Measurements from ENCODE around the gene FOLH1. TPM values are rescaled to one million over a fixed set of nuclear protein-coding genes. Genes with fewer than 3 reads are reported as not detected.
"Not testable (repeated sequence)": the region's sequence is repeated elsewhere in the genome, so short reads cannot be mapped to it uniquely, and the experiment has no call there.

The FOLH1 gene
- total and polyA plus RNA-seq, 2 donors from 2014 or later, result 1.3 to 12.3 TPM

- Histone ChIP-seq H3K9me3 (ENCODE audit: control insufficient read depth in 2 of 3, insufficient read depth in 1 of 3, low read length in 3 of 3) (no peaks in the 10 kb centered on the region), H3K27ac (ENCODE audit: low read depth in 2 of 2, low read length in 2 of 2) (no peak overlapping the region), H3K27me3 (ENCODE audit: control insufficient read depth, insufficient read depth, low read length) (no peaks in the 10 kb centered on the region), H3K36me3 (ENCODE audit: control insufficient read depth in 2 of 3, insufficient read depth in 3 of 3, low read length in 3 of 3) (no peaks in the 10 kb centered on the region), H3K4me1 (ENCODE audit: control insufficient read depth in 2 of 3, insufficient read depth in 2 of 3, low read depth in 1 of 3, low read length in 3 of 3) (no peaks in the 10 kb centered on the region), H3K4me3 (ENCODE audit: low read length in 3 of 3) (no peak overlapping the region), H3K9ac (ENCODE audit: low read length in 3 of 3) (no peak overlapping the region)
- DNase-seq (no peak), FAIRE-seq (no peak)
- intact Hi-C loops (cut with DNase I), result no loop called here
- TF ChIP-seq CTCF (IDR thresholded peaks at IDR 0.05; ENCODE audit: borderline replicate concordance, extremely low read depth, insufficient read depth), result no peak
Observed at GRCh38 chr11:49221112-49221511, 12.7 kb upstream of the FOLH1 start.

GRCh38 chr11:49213026-49213560 is 4.7 kb upstream of the FOLH1 start:
- no peaks in the 10 kb centered on the region for H3K27me3 ChIP-seq (ENCODE audit: control insufficient read depth, insufficient read depth, low read length)
- H3K9me3 ChIP-seq (ENCODE audit: control insufficient read depth in 2 of 3, insufficient read depth in 1 of 3, low read length in 3 of 3), result no peaks in the 10 kb centered on the region
- no peak overlapping the region for H3K27ac ChIP-seq (ENCODE audit: low read depth in 2 of 2, low read length in 2 of 2)
- FAIRE-seq, result no peak
- no peak for TF ChIP-seq CTCF (IDR thresholded peaks at IDR 0.05; ENCODE audit: borderline replicate concordance, extremely low read depth, insufficient read depth)
- intact Hi-C loops (cut with DNase I), result no loop called here
- no peak for DNase-seq
- H3K9ac ChIP-seq (ENCODE audit: low read length in 3 of 3), result no peak overlapping the region
- H3K36me3 ChIP-seq (ENCODE audit: control insufficient read depth in 2 of 3, insufficient read depth in 3 of 3, low read length in 3 of 3), result no peaks in the 10 kb centered on the region
- no peaks in the 10 kb centered on the region for H3K4me1 ChIP-seq (ENCODE audit: control insufficient read depth in 2 of 3, insufficient read depth in 2 of 3, low read depth in 1 of 3, low read length in 3 of 3)
- no peak overlapping the region for H3K4me3 ChIP-seq (ENCODE audit: low read length in 3 of 3)

- FAIRE-seq; intact Hi-C loops (cut with DNase I): not testable (repeated sequence)
Observed at GRCh38 chr11:49206999-49207398, 1.4 kb downstream of the FOLH1 start.

GRCh38 chr11:49202287-49202976 is 6.0 kb downstream of the FOLH1 start:
- TF ChIP-seq CTCF (IDR thresholded peaks at IDR 0.05; ENCODE audit: borderline replicate concordance, extremely low read depth, insufficient read depth), result no peak
- Histone ChIP-seq H3K27me3 (ENCODE audit: control insufficient read depth, insufficient read depth, low read length) (no peaks in the 10 kb centered on the region), H3K27ac (ENCODE audit: low read depth in 2 of 2, low read length in 2 of 2) (no peak overlapping the region), H3K36me3 (ENCODE audit: control insufficient read depth in 2 of 3, insufficient read depth in 3 of 3, low read length in 3 of 3) (no peaks in the 10 kb centered on the region), H3K4me3 (ENCODE audit: low read length in 3 of 3) (no peak overlapping the region), H3K9me3 (ENCODE audit: control insufficient read depth in 2 of 3, insufficient read depth in 1 of 3, low read length in 3 of 3) (no peaks in the 10 kb centered on the region), H3K9ac (ENCODE audit: low read length in 3 of 3) (no peak overlapping the region), H3K4me1 (ENCODE audit: control insufficient read depth in 2 of 3, insufficient read depth in 2 of 3, low read depth in 1 of 3, low read length in 3 of 3) (no peaks in the 10 kb centered on the region)
- intact Hi-C loops (cut with DNase I), result no loop called here
- DNase-seq (no peak), FAIRE-seq (no peak)

More at GRCh38 chr11:49206999-49207398, 1.4 kb downstream of the FOLH1 start:
- not testable (repeated sequence) for H3K9ac ChIP-seq (ENCODE audit: low read length in 3 of 3); H3K27me3 ChIP-seq (ENCODE audit: control insufficient read depth, insufficient read depth, low read length); DNase-seq; H3K9me3 ChIP-seq (ENCODE audit: control insufficient read depth in 2 of 3, insufficient read depth in 1 of 3, low read length in 3 of 3); H3K4me1 ChIP-seq (ENCODE audit: control insufficient read depth in 2 of 3, insufficient read depth in 2 of 3, low read depth in 1 of 3, low read length in 3 of 3); H3K36me3 ChIP-seq (ENCODE audit: control insufficient read depth in 2 of 3, insufficient read depth in 3 of 3, low read length in 3 of 3); H3K27ac ChIP-seq (ENCODE audit: low read depth in 2 of 2, low read length in 2 of 2)
- H3K4me3 ChIP-seq (ENCODE audit: low read length in 3 of 3), result peak overlapping the region in 1 of 3 donors; percentile 73

- H3K9ac ChIP-seq (ENCODE audit: low read length in 3 of 3); intact Hi-C loops (cut with DNase I); FAIRE-seq; H3K9me3 ChIP-seq (ENCODE audit: control insufficient read depth in 2 of 3, insufficient read depth in 1 of 3, low read length in 3 of 3); H3K4me3 ChIP-seq (ENCODE audit: low read length in 3 of 3); H3K27ac ChIP-seq (ENCODE audit: low read depth in 2 of 2, low read length in 2 of 2); H3K27me3 ChIP-seq (ENCODE audit: control insufficient read depth, insufficient read depth, low read length); H3K4me1 ChIP-seq (ENCODE audit: control insufficient read depth in 2 of 3, insufficient read depth in 2 of 3, low read depth in 1 of 3, low read length in 3 of 3); H3K36me3 ChIP-seq (ENCODE audit: control insufficient read depth in 2 of 3, insufficient read depth in 3 of 3, low read length in 3 of 3); DNase-seq: not testable (repeated sequence)
Observed at GRCh38 chr11:49196775-49197174, 11.6 kb downstream of the FOLH1 start.

GRCh38 chr11:49196002-49196401 is 12.4 kb downstream of the FOLH1 start:
- FAIRE-seq; intact Hi-C loops (cut with DNase I): not testable (repeated sequence)

More at GRCh38 chr11:49196002-49196401, 12.4 kb downstream of the FOLH1 start:
- not testable (repeated sequence) for H3K4me3 ChIP-seq (ENCODE audit: low read length in 3 of 3); DNase-seq; H3K9ac ChIP-seq (ENCODE audit: low read length in 3 of 3); H3K9me3 ChIP-seq (ENCODE audit: control insufficient read depth in 2 of 3, insufficient read depth in 1 of 3, low read length in 3 of 3); H3K36me3 ChIP-seq (ENCODE audit: control insufficient read depth in 2 of 3, insufficient read depth in 3 of 3, low read length in 3 of 3); H3K4me1 ChIP-seq (ENCODE audit: control insufficient read depth in 2 of 3, insufficient read depth in 2 of 3, low read depth in 1 of 3, low read length in 3 of 3); H3K27me3 ChIP-seq (ENCODE audit: control insufficient read depth, insufficient read depth, low read length); H3K27ac ChIP-seq (ENCODE audit: low read depth in 2 of 2, low read length in 2 of 2)
